Neural progenitor cell (in vitro differentiated cells): ENCODE measurements around the gene IRAK1. TPM values are rescaled to one million over a fixed set of nuclear protein-coding genes. Genes with fewer than 3 reads are reported as not detected.
"Not testable (repeated sequence)": the region's sequence is repeated elsewhere in the genome, so short reads cannot be mapped to it uniquely, and the experiment has no call there.

Experiments used
- DNase-seq: peaks from one replicate; pipeline ENCODE4 v3.0.0-alpha.2; 2016; ENCODE audit warnings: low spot score
- H2AFZ ChIP-seq: fragments of 200-600 bp; sonication (generic); replicated peaks from 2 replicates; pipeline ENCODE4 v1.6.1; 2016; ENCODE audit warnings: antibody characterized with exemption
- H3F3A ChIP-seq: fragments of 200-600 bp; sonication (generic); 2 replicates; pipeline ENCODE4 v1.6.1; 2016; ENCODE audit warnings: antibody characterized with exemption, low read depth
- H3K27ac ChIP-seq: fragments of 200-600 bp; sonication (generic); 2 replicates; pipeline ENCODE4 v1.5.1; 2016; ENCODE audit warnings: mild to moderate bottlenecking
- H3K27me3 ChIP-seq: fragments of 200-600 bp; sonication (generic); 2 replicates; pipeline ENCODE4 v1.6.1; 2016; ENCODE audit warnings: mild to moderate bottlenecking, moderate library complexity
- H3K36me3 ChIP-seq: fragments of 200-600 bp; sonication (generic); 2 replicates; pipeline ENCODE4 v1.5.1; 2016
- H3K4me1 ChIP-seq: fragments of 200-600 bp; sonication (generic); 2 replicates; pipeline ENCODE4 v1.6.1; 2016; ENCODE audit warnings: mixed run types
- H3K4me2 ChIP-seq: fragments of 200-600 bp; sonication (generic); 2 replicates; pipeline ENCODE4 v1.6.1; 2016
- H3K4me3 ChIP-seq: fragments of 200-600 bp; sonication (generic); 2 replicates; pipeline ENCODE4 v1.5.1; 2016
- H3K79me2 ChIP-seq: fragments of 200-600 bp; sonication (generic); 2 replicates; pipeline ENCODE4 v1.6.1; 2016; ENCODE audit warnings: low read depth
- H3K9ac ChIP-seq: fragments of 200-600 bp; sonication (generic); 2 replicates; pipeline ENCODE4 v1.6.1; 2016
- H3K9me3 ChIP-seq: fragments of 200-600 bp; sonication (generic); 2 replicates; pipeline ENCODE4 v1.5.1; 2016; ENCODE audit warnings: low read depth
- H4K20me1 ChIP-seq: fragments of 200-600 bp; sonication (generic); 2 replicates; pipeline ENCODE4 v1.6.1; 2016; ENCODE audit warnings: low read depth
- H3K27ac Mint-ChIP-seq: 3 replicates; pipeline ENCODE4 v1.8.0; 2021; ENCODE audit warnings: mixed read lengths
- H3K27me3 Mint-ChIP-seq: 2 replicates; pipeline ENCODE4 v1.8.0; 2022; ENCODE audit warnings: low read depth, mild to moderate bottlenecking, inconsistent platforms, moderate library complexity, mixed read lengths; ENCODE audit not compliant: insufficient read depth
- H3K36me3 Mint-ChIP-seq: 3 replicates; pipeline ENCODE4 v1.8.0; 2021; ENCODE audit warnings: mixed read lengths
- H3K4me1 Mint-ChIP-seq: 3 replicates; pipeline ENCODE4 v1.8.0; 2021; ENCODE audit warnings: mixed read lengths
- H3K4me3 Mint-ChIP-seq: 3 replicates; pipeline ENCODE4 v1.8.0; 2021; ENCODE audit warnings: mild to moderate bottlenecking, moderate library complexity, mixed read lengths
- H3K9me3 Mint-ChIP-seq: 3 replicates; pipeline ENCODE4 v1.8.0; 2020; ENCODE audit warnings: mixed read lengths
- EZH2 ChIP-seq: fragments of 200-600 bp; sonication (generic); IDR thresholded peaks from 2 replicates; pipeline ENCODE4 v1.6.1; 2017; ENCODE audit warnings: antibody characterized with exemption, mild to moderate bottlenecking, moderate library complexity
- EZH2phosphoT487 ChIP-seq: fragments of 200-600 bp; sonication (generic); IDR thresholded peaks from 2 replicates; pipeline ENCODE4 v1.6.1; 2017; ENCODE audit warnings: antibody characterized with exemption
- total RNA-seq: library from RNA; depleted of rRNA; stranded (reverse); fragments of >200 nt; gene quantifications from 2 replicates; pipeline ENCODE4 v1.2.3, GENCODE V29; 2015; ENCODE audit warnings: low replicate concordance
- TF ChIP-seq, protein P1 (sequence below): fragments of 200-600 bp; sonication (generic); IDR thresholded peaks from 2 replicates; pipeline ENCODE4 v1.5.1; 2017; ENCODE audit warnings: antibody characterized with exemption, mild to moderate bottlenecking

IRAK1 gene
- total RNA-seq, 1 donor from 2014 or later, result 6.8 TPM

DNA sequence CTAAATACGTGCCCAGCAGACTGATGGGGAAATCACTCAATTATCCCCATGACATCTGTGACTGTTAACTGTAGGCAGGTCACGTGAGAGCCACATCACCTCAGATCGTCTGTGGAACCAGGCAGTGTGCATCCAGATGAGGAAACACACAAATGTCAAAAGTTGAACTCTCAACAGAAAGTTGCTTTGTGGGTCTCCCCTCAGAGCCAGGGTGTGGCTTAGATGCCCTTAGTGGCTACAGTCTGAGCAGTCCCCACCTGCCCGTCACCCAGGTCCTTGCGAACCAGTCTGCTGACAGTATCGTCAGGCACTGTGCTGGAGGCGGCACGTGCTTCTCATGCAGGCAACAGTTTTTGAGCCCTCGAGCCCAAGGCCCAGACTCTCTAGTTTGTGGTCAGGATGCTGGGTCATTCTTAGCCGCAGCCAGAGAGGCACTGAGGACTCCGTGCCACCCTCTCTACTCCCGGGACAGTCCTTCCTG is 36.3 kb downstream of the IRAK1 start:
- Histone ChIP-seq H3K79me2 (no peaks in the 10 kb centered on the region), H4K20me1 (no peaks in the 10 kb centered on the region), H3K4me3 (no peak overlapping the region), H3K27me3 (no peaks in the 10 kb centered on the region), H3K4me1 (no peaks in the 10 kb centered on the region), H3K9ac (no peak overlapping the region), H3K9me3 (no peaks in the 10 kb centered on the region), H3K36me3 (no peaks in the 10 kb centered on the region), H2AFZ (no peak overlapping the region), H3K27ac (no peak overlapping the region), H3K4me2 (no peak overlapping the region), H3F3A (no peaks in the 10 kb centered on the region)
- Mint-ChIP-seq H3K36me3 (peaks cover 6% of the 10 kb centered on the region), H3K9me3 (no peaks in the 10 kb centered on the region), H3K27ac (no peak overlapping the region), H3K27me3 (peaks cover 5% of the 10 kb centered on the region), H3K4me3 (no peak overlapping the region), H3K4me1 (peaks cover 22% of the 10 kb centered on the region)
- TF ChIP-seq EZH2 (no peak), EZH2phosphoT487 (no peak)
- TF ChIP-seq, protein P1, sequence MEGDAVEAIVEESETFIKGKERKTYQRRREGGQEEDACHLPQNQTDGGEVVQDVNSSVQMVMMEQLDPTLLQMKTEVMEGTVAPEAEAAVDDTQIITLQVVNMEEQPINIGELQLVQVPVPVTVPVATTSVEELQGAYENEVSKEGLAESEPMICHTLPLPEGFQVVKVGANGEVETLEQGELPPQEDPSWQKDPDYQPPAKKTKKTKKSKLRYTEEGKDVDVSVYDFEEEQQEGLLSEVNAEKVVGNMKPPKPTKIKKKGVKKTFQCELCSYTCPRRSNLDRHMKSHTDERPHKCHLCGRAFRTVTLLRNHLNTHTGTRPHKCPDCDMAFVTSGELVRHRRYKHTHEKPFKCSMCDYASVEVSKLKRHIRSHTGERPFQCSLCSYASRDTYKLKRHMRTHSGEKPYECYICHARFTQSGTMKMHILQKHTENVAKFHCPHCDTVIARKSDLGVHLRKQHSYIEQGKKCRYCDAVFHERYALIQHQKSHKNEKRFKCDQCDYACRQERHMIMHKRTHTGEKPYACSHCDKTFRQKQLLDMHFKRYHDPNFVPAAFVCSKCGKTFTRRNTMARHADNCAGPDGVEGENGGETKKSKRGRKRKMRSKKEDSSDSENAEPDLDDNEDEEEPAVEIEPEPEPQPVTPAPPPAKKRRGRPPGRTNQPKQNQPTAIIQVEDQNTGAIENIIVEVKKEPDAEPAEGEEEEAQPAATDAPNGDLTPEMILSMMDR, result no peak
- no peak for DNase-seq

DNA sequence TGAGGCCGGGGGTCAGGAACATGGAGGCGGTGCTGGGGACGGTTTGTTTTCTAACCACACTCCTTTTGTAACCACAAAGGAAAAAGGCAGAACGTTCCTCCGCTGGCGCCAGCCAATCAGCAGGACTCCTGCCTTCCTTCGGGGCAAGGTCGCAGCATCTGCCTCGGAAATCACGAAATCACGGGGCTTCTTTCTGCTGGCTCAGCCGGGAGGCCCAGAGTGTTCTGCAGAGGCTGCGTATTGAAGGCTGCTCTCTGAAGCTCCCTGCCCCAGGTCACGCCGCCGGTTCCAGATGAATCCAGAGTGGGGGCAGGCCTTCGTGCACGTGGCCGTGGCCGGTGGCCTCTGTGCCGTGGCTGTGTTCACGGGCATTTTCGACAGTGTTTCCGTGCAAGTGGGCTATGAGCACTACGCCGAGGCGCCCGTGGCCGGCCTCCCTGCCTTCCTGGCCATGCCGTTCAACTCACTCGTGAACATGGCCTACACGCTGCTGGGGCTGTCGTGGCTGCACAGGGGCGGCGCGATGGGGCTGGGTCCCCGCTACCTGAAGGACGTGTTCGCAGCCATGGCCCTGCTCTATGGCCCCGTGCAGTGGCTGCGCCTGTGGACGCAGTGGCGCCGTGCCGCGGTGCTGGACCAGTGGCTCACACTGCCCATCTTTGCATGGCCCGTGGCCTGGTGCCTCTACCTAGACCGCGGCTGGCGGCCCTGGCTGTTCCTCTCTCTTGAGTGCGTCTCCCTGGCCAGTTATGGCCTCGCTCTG is 37.8 kb downstream of the IRAK1 start:
- Histone ChIP-seq H3K4me3 (no peak overlapping the region), H3F3A (no peaks in the 10 kb centered on the region), H2AFZ (no peak overlapping the region), H4K20me1 (no peaks in the 10 kb centered on the region), H3K9ac (no peak overlapping the region), H3K79me2 (no peaks in the 10 kb centered on the region), H3K4me2 (no peak overlapping the region), H3K27ac (no peak overlapping the region), H3K4me1 (no peaks in the 10 kb centered on the region), H3K9me3 (no peaks in the 10 kb centered on the region), H3K36me3 (no peaks in the 10 kb centered on the region), H3K27me3 (no peaks in the 10 kb centered on the region)
- peak overlapping the region; percentile 90 for H3K27ac Mint-ChIP-seq
- H3K4me1 Mint-ChIP-seq, result peaks cover 22% of the 10 kb centered on the region
- no peak overlapping the region for H3K4me3 Mint-ChIP-seq
- H3K36me3 Mint-ChIP-seq, result peaks cover 6% of the 10 kb centered on the region
- H3K9me3 Mint-ChIP-seq, result no peaks in the 10 kb centered on the region
- TF ChIP-seq, protein P1, result no peak
- H3K27me3 Mint-ChIP-seq, result peaks cover 5% of the 10 kb centered on the region
- DNase-seq, result no peak

DNA sequence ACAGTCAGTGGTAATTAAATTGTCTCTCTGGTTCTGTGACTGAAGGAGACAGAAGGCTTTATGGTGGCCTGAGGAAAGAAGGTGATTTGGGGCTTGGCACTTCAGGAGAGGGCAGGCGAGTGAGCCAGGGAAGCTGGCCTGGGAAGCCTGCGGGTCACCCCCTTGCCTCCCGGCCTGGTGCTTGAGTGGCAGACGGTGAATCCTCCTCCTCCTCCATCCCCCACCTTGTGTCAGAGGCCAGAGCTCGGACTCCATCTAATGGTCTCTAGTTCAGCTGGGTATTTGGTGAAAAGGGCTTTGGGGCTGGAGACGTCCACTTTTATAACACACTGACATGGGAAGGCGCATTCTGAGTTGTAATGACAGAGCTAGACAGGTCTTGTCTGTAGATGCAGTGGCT is 38.5 kb downstream of the IRAK1 start:
- H3K27ac Mint-ChIP-seq, result peak overlapping the region; percentile 90
- H3K4me1 Mint-ChIP-seq, result peaks cover 22% of the 10 kb centered on the region
- no peak for DNase-seq
- peak overlapping the region; percentile 29 for H3K4me3 Mint-ChIP-seq
- peaks cover 5% of the 10 kb centered on the region for H3K27me3 Mint-ChIP-seq
- Histone ChIP-seq H3K27ac (no peak overlapping the region), H3K9me3 (no peaks in the 10 kb centered on the region), H4K20me1 (no peaks in the 10 kb centered on the region), H3K79me2 (no peaks in the 10 kb centered on the region), H3K4me2 (no peak overlapping the region), H3F3A (no peaks in the 10 kb centered on the region), H3K27me3 (no peaks in the 10 kb centered on the region), H3K4me1 (no peaks in the 10 kb centered on the region), H3K36me3 (no peaks in the 10 kb centered on the region), H3K9ac (no peak overlapping the region), H3K4me3 (no peak overlapping the region), H2AFZ (no peak overlapping the region)
- TF ChIP-seq EZH2 (no peak), EZH2phosphoT487 (no peak)
- TF ChIP-seq, protein P1, result no peak
- H3K36me3 Mint-ChIP-seq, result peaks cover 6% of the 10 kb centered on the region
- H3K9me3 Mint-ChIP-seq, result no peaks in the 10 kb centered on the region

DNA sequence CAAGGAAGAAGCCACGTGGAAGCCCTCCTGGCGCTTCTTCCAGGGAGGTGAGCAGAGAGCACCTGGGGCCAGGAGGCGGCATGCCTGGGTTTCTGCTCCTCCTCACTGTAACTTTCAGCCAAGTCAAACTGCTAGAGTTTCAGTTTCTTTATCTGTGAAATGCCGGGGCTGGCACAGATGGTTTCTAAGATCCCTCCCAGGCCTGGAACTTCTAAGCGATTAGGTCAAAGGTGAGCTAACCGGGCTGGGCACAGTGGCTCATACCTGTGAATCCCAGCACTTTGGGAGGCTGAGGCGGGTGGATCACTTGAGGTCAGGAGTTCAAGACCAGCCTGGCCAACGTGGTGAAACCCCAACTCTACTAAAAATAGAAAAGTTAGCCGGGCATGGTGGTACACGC is 39.3 kb downstream of the IRAK1 start:
- H3K4me1 Mint-ChIP-seq, result peaks cover 23% of the 10 kb centered on the region
- H3K9me3 Mint-ChIP-seq, H3K36me3 Mint-ChIP-seq: not testable (repeated sequence)

More for the DNA sequence above, 39.3 kb downstream of the IRAK1 start:
- H3K36me3 ChIP-seq, H2AFZ ChIP-seq, H3K4me1 ChIP-seq, H3K4me3 ChIP-seq, H3K27ac ChIP-seq, H3K27ac Mint-ChIP-seq, DNase-seq, H3F3A ChIP-seq, H3K27me3 ChIP-seq, H3K4me2 ChIP-seq, H3K9ac ChIP-seq, H3K27me3 Mint-ChIP-seq, H4K20me1 ChIP-seq, H3K9me3 ChIP-seq, H3K4me3 Mint-ChIP-seq, H3K79me2 ChIP-seq: not testable (repeated sequence)
